Mucosa of descending colon (tissue), 3 donors: Measurements from ENCODE around the gene USP32. TPM values are rescaled to one million over a fixed set of nuclear protein-coding genes. Genes with fewer than 3 reads are reported as not detected.

Experiments
- ATAC-seq: fragments of 200-7000 bp; cut with Tn5 transposase; one replicate; pipeline ENCODE4 v1.9.1; 2020; ENCODE audit warnings: mild to moderate bottlenecking, moderate library complexity
- DNase-seq, 3 donors: peaks; one replicate each; pipeline ENCODE4 v3.0.0-alpha.2; 2020
- H3K36me3 ChIP-seq: fragments of 200-600 bp; one replicate; pipeline ENCODE4 v1.8.0; 2021; ENCODE audit warnings: low read depth, mild to moderate bottlenecking
- H3K4me1 ChIP-seq: fragments of 200-600 bp; one replicate; pipeline ENCODE4 v1.8.0; 2021; ENCODE audit warnings: low read depth, mild to moderate bottlenecking
- H3K4me3 ChIP-seq: fragments of 200-600 bp; one replicate; pipeline ENCODE4 v1.8.0; 2021; ENCODE audit warnings: mild to moderate bottlenecking
- H3K9me3 ChIP-seq: fragments of 200-600 bp; one replicate; pipeline ENCODE4 v1.8.0; 2021; ENCODE audit warnings: mild to moderate bottlenecking
- CTCF ChIP-seq: fragments of 200-600 bp; IDR thresholded peaks from one replicate; pipeline ENCODE4 v1.8.0; 2022; ENCODE audit warnings: antibody characterized with exemption, mild to moderate bottlenecking
- intact Hi-C, 2 donors: fragments of 100-400 bp; cut with DNase I in 1 of 2; cut with micrococcal nuclease in 1 of 2; formaldehyde crosslinking; loops; one replicate each; pipeline versions ENCODE4 v1.11.0 to v1.11.1; 2022; cut with DNase I, micrococcal nuclease
- total RNA-seq, 3 donors: library from RNA; stranded (reverse); fragmentation: NEBNext Ultra II Directional in 2 of 3; extraction: Animal tissue kit (Norgen Biotek cat#: 25700) in 2 of 3; gene quantifications; one replicate each; pipeline versions ENCODE4 v1.2.1 to v1.2.4, GENCODE V29; 2021 to 2023
- donor health status: DM: no; HTN: no; CAD: no; lungs with moderate emphysema.
- donor health status: DM: no; HTN: no; CAD: no.
- donor health status: DM: no; HTN: yes; CAD: no.

The USP32 gene
- total RNA-seq, 3 donors from 2014 or later: 37.2 to 52.3 (median 38.5) TPM

- intact Hi-C loops: no loop called here
- Histone ChIP-seq H3K36me3 (no peaks in the 10 kb centered on the region), H3K9me3 (no peaks in the 10 kb centered on the region), H3K4me1 (peaks cover 3% of the 10 kb centered on the region), H3K4me3 (no peak overlapping the region)
- DNase-seq: peak in 1 of 3 donors; percentile 9
- TF ChIP-seq CTCF: no peak
- peak; percentile 32 for ATAC-seq
Measured at GRCh38 chr17:60416368-60416925, 24.5 kb upstream of the USP32 start.

GRCh38 chr17:60415146-60415545, 23.2 kb upstream of the USP32 start:
- H3K9me3 ChIP-seq: no peaks in the 10 kb centered on the region
- no peaks in the 10 kb centered on the region for H3K36me3 ChIP-seq
- H3K4me1 ChIP-seq: no peaks in the 10 kb centered on the region
- no peak for TF ChIP-seq CTCF
- no peak overlapping the region for H3K4me3 ChIP-seq
- DNase-seq (no peak), ATAC-seq (no peak)
- intact Hi-C loops: no loop called here

- no peaks in the 10 kb centered on the region for H3K4me1 ChIP-seq
- intact Hi-C loops: no loop called here
- no peaks in the 10 kb centered on the region for H3K36me3 ChIP-seq
- H3K4me3 ChIP-seq: no peak overlapping the region
- H3K9me3 ChIP-seq: no peaks in the 10 kb centered on the region
- TF ChIP-seq CTCF: no peak
- ATAC-seq (no peak), DNase-seq (no peak)
Measured at GRCh38 chr17:60412701-60413100, 20.8 kb upstream of the USP32 start.

- no peak for TF ChIP-seq CTCF
- intact Hi-C loops: no loop called here
- no peaks in the 10 kb centered on the region for H3K4me1 ChIP-seq
- H3K9me3 ChIP-seq: no peaks in the 10 kb centered on the region
- no peak for DNase-seq
- H3K36me3 ChIP-seq: no peaks in the 10 kb centered on the region
- no peak overlapping the region for H3K4me3 ChIP-seq
- ATAC-seq: no peak
Measured at GRCh38 chr17:60410001-60410400, 18.1 kb upstream of the USP32 start.

GRCh38 chr17:60406887-60407286, 15.0 kb upstream of the USP32 start:
- intact Hi-C loops: no loop called here
- Histone ChIP-seq H3K9me3 (no peaks in the 10 kb centered on the region), H3K4me1 (no peaks in the 10 kb centered on the region), H3K36me3 (no peaks in the 10 kb centered on the region), H3K4me3 (no peak overlapping the region)
- no peak for TF ChIP-seq CTCF
- DNase-seq: no peak
- no peak for ATAC-seq

- no peak for DNase-seq
- intact Hi-C loops: no loop called here
- Histone ChIP-seq H3K4me3 (no peak overlapping the region), H3K9me3 (no peaks in the 10 kb centered on the region), H3K36me3 (no peaks in the 10 kb centered on the region), H3K4me1 (no peaks in the 10 kb centered on the region)
- ATAC-seq: no peak
- no peak for TF ChIP-seq CTCF
Measured at GRCh38 chr17:60403962-60404361, 12.0 kb upstream of the USP32 start.
